OCI-LY1 (cell line): Measurements from ENCODE around the gene TBC1D7.

Source experiments
- CTCF ChIP-seq: fragments of 200-600 bp; sonication (generic), shearing (Covaris generic); IDR thresholded peaks from 2 replicates; pipeline ENCODE4 v1.5.1; 2017; ENCODE audit warnings: mild to moderate bottlenecking, antibody characterized with exemption, low read length, moderate library complexity, mixed read lengths
- EZH2 ChIP-seq: fragments of 200-600 bp; sonication (generic), shearing (Covaris generic); IDR thresholded peaks from 2 replicates; pipeline ENCODE4 v1.8.0; 2017; ENCODE audit warnings: borderline replicate concordance, mixed run types, mild to moderate bottlenecking, antibody characterized with exemption, low read length, moderate library complexity, mixed read lengths

GRCh38 chr6:13308332-13308731 is 20.0 kb downstream of the TBC1D7 start:
- TF ChIP-seq CTCF: no peak
- no peak for TF ChIP-seq EZH2
